ENCODE data around the gene RGS11. TPM values are rescaled to one million over a fixed set of nuclear protein-coding genes. Genes with fewer than 3 reads are reported as not detected.
A peak's percentile ranks its signal among the peaks of the same experiment; 100 is the strongest.

RGS11 gene
- total and polyA plus RNA-seq, 9 of the 15 experiments (the other 6 are each of a cell fraction or from before 2014, with no cell fraction given), result not detected

- no peak for TF ChIP-seq RBBP5 (IDR thresholded peaks at IDR 0.05; ENCODE audit: borderline replicate concordance, insufficient read depth, low read length, poor library complexity, severe bottlenecking)
- peak; percentile 77 for TF ChIP-seq FOS (IDR thresholded peaks at IDR 0.05; ENCODE audit: extremely low read depth, insufficient read length)
- peak; percentile 57 for TF ChIP-seq CHD2 (IDR thresholded peaks at IDR 0.05; ENCODE audit: low read depth, low read length)
- peak; percentile 66 for TF ChIP-seq ASH1L (IDR thresholded peaks at IDR 0.05; ENCODE audit: borderline replicate concordance, low read depth, partially characterized antibody)
- peak; percentile 68; the same call in 1 of the 2 replicates for TF ChIP-seq MBD2 (IDR thresholded peaks at IDR 0.05; ENCODE audit: borderline replicate concordance, low read depth)
- TF ChIP-seq RFX1 (IDR thresholded peaks at IDR 0.05), result no peak
- peak; percentile 37; the same call in 1 of the 2 replicates for TF ChIP-seq CBFA2T3 (IDR thresholded peaks at IDR 0.05)
- TF ChIP-seq SP2 (IDR thresholded peaks at IDR 0.05; ENCODE audit: extremely low read depth, low read depth, low read length, poor library complexity, severe bottlenecking), result peak; percentile 6
Measured at GRCh38 chr16:278863-279366, 3.2 kb upstream of the RGS11 start (continued).

- Histone ChIP-seq H3K9me1 (ENCODE audit: control insufficient read depth, insufficient read depth, low read length) (no peaks in the 10 kb centered on the region), H4K20me1 (replicated peaks; ENCODE audit: control insufficient read depth, insufficient read depth, low read length) (no peaks in the 10 kb centered on the region), H3K4me2 (ENCODE audit: insufficient read depth, low read length) (no peak overlapping the region), H3K79me2 (ENCODE audit: control insufficient read depth, insufficient read depth, low read length) (no peaks in the 10 kb centered on the region), H3K9me3 (replicated peaks; ENCODE audit: control insufficient read depth, insufficient read depth, low read depth, low read length) (no peaks in the 10 kb centered on the region), H3K27ac (ENCODE audit: extremely low read depth, low read depth, low read length) (no peak overlapping the region), H3K4me1 (replicated peaks in 1 of 2; ENCODE audit: control insufficient read depth in 2 of 2, insufficient read depth in 2 of 2, low read length in 2 of 2) (peaks cover 0 to 66% of the 10 kb centered on the region in 2 experiments; a peak in 2 of 5 replicates), H3K4me3 (no peak overlapping the region), H3K27me3 (ENCODE audit: control insufficient read depth in 2 of 2, insufficient read depth in 2 of 2, low read length in 2 of 2) (no peaks in the 10 kb centered on the region), H2AFZ (ENCODE audit: low read depth, low read length) (no peak overlapping the region), H3K36me3 (ENCODE audit: control insufficient read depth, insufficient read depth, low read length) (no peaks in the 10 kb centered on the region), H3K9ac (ENCODE audit: insufficient read depth in 1 of 2, low read depth in 2 of 2, low read length in 2 of 2) (peak overlapping the region in 1 of 2 experiments; percentile 35; a peak in 1 of 4 replicates)
- ChIA-PET CTCF (ENCODE audit: low intra/inter-chr PET ratio) (no interaction called here), POLR2A (interaction anchor here (0.5 to 1.0 kb wide), 5 partner anchors 8 to 39 kb away, joined by 3 to 5 read pairs (median 3); no protein-coding TSS in a partner anchor)
- 0 out of 2 replicates have a peak, but pooled peaks have one; percentile 39 for TF ChIP-seq MAX (CRISPR knock-in tag; IDR thresholded peaks at IDR 0.05)
- TF ChIP-seq MCM3 (IDR thresholded peaks at IDR 0.05), result no peak
- FAIRE-seq (no peak), ATAC-seq (no peak), DNase-seq (ENCODE audit: extremely low read depth in 1 of 4, low spot score in 3 of 4) (no peak)
- in situ Hi-C loops (cut with MboI), result no loop called here
- intact Hi-C loops (cut with micrococcal nuclease), result no loop called here
- BruUV-seq (replicated peaks), result no TSS peak
- 60% methylated on average over 16 of the region's 20 CpGs for WGBS (ENCODE audit: insufficient coverage, low coverage, missing lambda C conversion rate)
Measured at GRCh38 chr16:276426-277077, 808 bp upstream of the RGS11 start.
